H1 (cell line): ENCODE results near the gene PDZD8. TPM values are rescaled to one million over a fixed set of nuclear protein-coding genes. Genes with fewer than 3 reads are reported as not detected.

Experiments used
- CTCF ChIA-PET: fragments of 300-600 bp; sonication (Branson Sonifier 250); formaldehyde crosslinking; loops from one replicate; lab custom pipeline; 2021; ENCODE audit not compliant: partially characterized antibody; lab: Charles Lee
- POLR2A ChIA-PET: fragments of 300-600 bp; sonication (Branson Sonifier 250); formaldehyde crosslinking; loops from one replicate; lab custom pipeline; 2021; ENCODE audit warnings: inconsistent platforms; ENCODE audit not compliant: partially characterized antibody; lab: Charles Lee
- DNase-seq, 2 experiments: peaks; one replicate each; pipeline versions ENCODE4 v3.0.0 to v3.0.0-alpha.2; 2010 to 2022; ENCODE audit warnings: low spot score in 2 of 2, low read depth in 1 of 2, mixed read lengths in 1 of 2
- FAIRE-seq: peaks from 2 replicates; lab custom pipeline; 2011; peaks lifted over from hg19 to GRCh38; lab: Jason Lieb, UNC
- H2AFZ ChIP-seq: 2 replicates; pipeline ENCODE4 v1.8.1; 2012; ENCODE audit warnings: low read length, inconsistent platforms
- H2AK5ac ChIP-seq: 2 replicates; pipeline ENCODE4 v1.6.1; 2013; ENCODE audit warnings: low read depth, low read length
- H2BK120ac ChIP-seq: replicated peaks from 2 replicates; pipeline ENCODE3; 2013; ENCODE audit warnings: low read depth, low read length, inconsistent platforms
- H2BK12ac ChIP-seq: 2 replicates; pipeline ENCODE4 v1.6.1; 2013; ENCODE audit warnings: low read depth, low read length
- H2BK15ac ChIP-seq: 2 replicates; pipeline ENCODE4 v1.6.1; 2013; ENCODE audit warnings: low read length
- H2BK20ac ChIP-seq: 2 replicates; pipeline ENCODE4 v1.6.1; 2013; ENCODE audit warnings: low read length
- H2BK5ac ChIP-seq: 2 replicates; pipeline ENCODE4 v1.6.1; 2013; ENCODE audit warnings: low read depth, low read length
- H3K14ac ChIP-seq: 2 replicates; pipeline ENCODE4 v1.6.1; 2013; ENCODE audit warnings: inconsistent platforms; ENCODE audit not compliant: insufficient read length
- H3K18ac ChIP-seq: 2 replicates; pipeline ENCODE4 v1.6.1; 2013; ENCODE audit warnings: low read length; ENCODE audit errors: extremely low read depth
- H3K23ac ChIP-seq: 2 replicates; pipeline ENCODE4 v1.6.1; 2013; ENCODE audit warnings: inconsistent platforms; ENCODE audit not compliant: insufficient read length
- H3K23me2 ChIP-seq: 2 replicates; pipeline ENCODE4 v1.6.1; 2013; ENCODE audit warnings: low read depth, low read length
- H3K27ac ChIP-seq: 2 replicates; pipeline ENCODE4 v1.6.1; 2011; ENCODE audit warnings: low read depth, low read length, inconsistent platforms
- H3K27me3 ChIP-seq, 4 experiments: replicated peaks in 1 of 4; 1 replicate in 1 of 4; 2 replicates in 3 of 4; pipeline versions ENCODE4 v1.6.1 to v1.8.1; 2011 to 2013; ENCODE audit warnings: low read length in 3 of 4, mild to moderate bottlenecking in 3 of 4, inconsistent platforms in 2 of 4, mixed read lengths in 2 of 4, moderate library complexity in 1 of 4; ENCODE audit not compliant: control insufficient read depth in 3 of 4, insufficient read depth in 3 of 4; ENCODE audit errors: extremely low read depth in 1 of 4
- H3K36me3 ChIP-seq, 4 experiments: 2 replicates each; pipeline versions ENCODE4 v1.6.1 to v1.8.1; 2011 to 2013; ENCODE audit warnings: mild to moderate bottlenecking in 4 of 4, low read length in 3 of 4, moderate library complexity in 2 of 4, control low read depth in 1 of 4, inconsistent platforms in 1 of 4; ENCODE audit not compliant: insufficient read depth in 4 of 4, control insufficient read depth in 2 of 4
- H3K4ac ChIP-seq: replicated peaks from 2 replicates; pipeline ENCODE3; 2013; ENCODE audit warnings: low read length, low read depth, mixed read lengths, inconsistent platforms; ENCODE audit not compliant: insufficient read length
- H3K4me1 ChIP-seq, 4 experiments: replicated peaks in 1 of 4; 1 replicate in 1 of 4; 2 replicates in 3 of 4; pipeline versions ENCODE4 v1.6.1 to v1.8.1; 2011 to 2013; ENCODE audit warnings: low read length in 3 of 4, inconsistent platforms in 2 of 4, mixed read lengths in 1 of 4; ENCODE audit not compliant: insufficient read depth in 4 of 4, control insufficient read depth in 3 of 4
- H3K4me2 ChIP-seq, 2 experiments: 2 replicates each; pipeline versions ENCODE4 v1.6.1 to v1.8.1; 2011 to 2013; ENCODE audit warnings: low read depth in 2 of 2, low read length in 2 of 2, control low read depth in 1 of 2, inconsistent platforms in 1 of 2, mild to moderate bottlenecking in 1 of 2; ENCODE audit not compliant: insufficient read depth in 1 of 2
- H3K4me3 ChIP-seq, 4 experiments: fragments of 200-600, 300-600 bp in 1 of 4; sonication (generic), shearing (Covaris generic), sonication (Bioruptor Twin) in 1 of 4; 2 replicates each; pipeline versions ENCODE4 v1.5.1 to v1.8.1; 2011 to 2016; ENCODE audit warnings: low read length in 4 of 4, low read depth in 3 of 4, control low read depth in 2 of 4, inconsistent platforms in 2 of 4, mild to moderate bottlenecking in 2 of 4, mixed read lengths in 1 of 4, moderate library complexity in 1 of 4; ENCODE audit not compliant: insufficient read depth in 2 of 4; ENCODE audit errors: extremely low read depth in 1 of 4
- H3K56ac ChIP-seq: replicated peaks from 2 replicates; pipeline ENCODE3; 2013; ENCODE audit warnings: low read depth, mild to moderate bottlenecking, mixed read lengths, low read length, inconsistent platforms; ENCODE audit not compliant: insufficient read length
- H3K79me1 ChIP-seq: 2 replicates; pipeline ENCODE4 v1.6.1; 2013; ENCODE audit warnings: low read depth, low read length, control low read depth
- H3K79me2 ChIP-seq, 2 experiments: 2 replicates each; pipeline versions ENCODE4 v1.6.1 to v1.8.1; 2012 to 2013; ENCODE audit warnings: low read length in 2 of 2, mild to moderate bottlenecking in 2 of 2, inconsistent platforms in 1 of 2; ENCODE audit not compliant: insufficient read depth in 2 of 2, control insufficient read depth in 1 of 2
- H3K9ac ChIP-seq, 4 experiments: replicated peaks in 1 of 4; 1 replicate in 1 of 4; 2 replicates in 3 of 4; pipeline versions ENCODE4 v1.6.1 to v1.8.1; 2011 to 2013; ENCODE audit warnings: low read depth in 3 of 4, low read length in 3 of 4, control low read depth in 2 of 4, mild to moderate bottlenecking in 2 of 4, moderate library complexity in 2 of 4, inconsistent platforms in 1 of 4; ENCODE audit errors: extremely low read depth in 1 of 4
- H3K9me3 ChIP-seq, 2 experiments: 2 replicates each; pipeline versions ENCODE4 v1.6.1 to v1.8.1; 2012 to 2013; ENCODE audit warnings: mild to moderate bottlenecking in 2 of 2, moderate library complexity in 2 of 2, control low read depth in 1 of 2, inconsistent platforms in 1 of 2, low read depth in 1 of 2, low read length in 1 of 2, mixed read lengths in 1 of 2; ENCODE audit not compliant: insufficient read depth in 2 of 2
- H4K20me1 ChIP-seq, 2 experiments: replicated peaks in 1 of 2; 2 replicates each; pipeline versions ENCODE3 to v1.8.1; 2011 to 2013; ENCODE audit warnings: inconsistent platforms in 2 of 2, low read length in 2 of 2, mild to moderate bottlenecking in 1 of 2; ENCODE audit not compliant: insufficient read depth in 2 of 2, control insufficient read depth in 1 of 2
- H4K5ac ChIP-seq: 2 replicates; pipeline ENCODE4 v1.6.1; 2013; ENCODE audit warnings: low read length, low read depth, mixed read lengths, inconsistent platforms; ENCODE audit not compliant: insufficient read length
- H4K8ac ChIP-seq: 2 replicates; pipeline ENCODE4 v1.8.0; 2013; ENCODE audit warnings: mild to moderate bottlenecking, moderate library complexity, low read length, inconsistent platforms; ENCODE audit not compliant: insufficient read depth; ENCODE audit errors: extremely low read depth
- H4K91ac ChIP-seq: replicated peaks from 2 replicates; pipeline ENCODE3; 2013; ENCODE audit warnings: low read length, mixed read lengths, inconsistent platforms; ENCODE audit not compliant: insufficient read length
- HDAC2 ChIP-seq, 2 experiments: fragments of 300-600 bp in 1 of 2; sonication (generic) in 1 of 2; IDR thresholded peaks; 2 replicates each; pipeline ENCODE4 v1.6.1; 2011 to 2012; ENCODE audit warnings: low read depth in 2 of 2, low read length in 2 of 2, mild to moderate bottlenecking in 2 of 2, moderate library complexity in 2 of 2, borderline replicate concordance in 1 of 2, inconsistent platforms in 1 of 2
- RAD21 ChIP-seq, 2 experiments: IDR thresholded peaks in 1 of 2; conservative IDR thresholded peaks in 1 of 2; 2 replicates each; pipeline ENCODE4 v1.6.1; 2011; ENCODE audit warnings: low read depth in 2 of 2, low read length in 2 of 2, improper control_type of control experiment in 1 of 2, inconsistent platforms in 1 of 2, mild to moderate bottlenecking in 1 of 2, moderate library complexity in 1 of 2
- SUZ12 ChIP-seq: fragments of 200-600 bp; sonication (generic); IDR thresholded peaks from 2 replicates; pipeline ENCODE4 v1.6.1; 2012; ENCODE audit warnings: mild to moderate bottlenecking, inconsistent platforms, low read length, moderate library complexity, mixed read lengths
- TAF7 ChIP-seq: optimal IDR thresholded peaks from 2 replicates; pipeline ENCODE3; 2011; ENCODE audit warnings: low read depth, mild to moderate bottlenecking, inconsistent platforms, low read length, moderate library complexity, borderline replicate concordance
- TCF12 ChIP-seq: IDR thresholded peaks from 2 replicates; pipeline ENCODE4 v1.6.1; 2011; ENCODE audit warnings: low read depth, mild to moderate bottlenecking, low read length
- WGBS, 2 experiments: shearing (Covaris generic) in 1 of 2; methylation state at CpG; one replicate each; pipeline versions ENCODE4 v1.1.6 to v1.1.7; 2013 to 2015; ENCODE audit warnings: low lambda C conversion rate in 2 of 2, mixed read lengths in 2 of 2, inconsistent platforms in 1 of 2, low coverage in 1 of 2, missing lambda C conversion rate in 1 of 2; ENCODE audit not compliant: insufficient replicate concordance in 2 of 2, insufficient coverage in 1 of 2, insufficient read length in 1 of 2; ENCODE audit errors: extremely low coverage in 1 of 2, missing lambda C conversion rate in 1 of 2; 5-methylcytosine and 5-hydroxymethylcytosine counted together
- polyA plus RNA-seq, 7 experiments: library from polyadenylated mRNA; depleted of rRNA in 3 of 7; stranded (reverse) in 5 of 7; unstranded in 2 of 7; fragments of >200 nt in 5 of 7; fragments of 200-250 nt in 2 of 7; gene quantifications; 1 replicate in 5 of 7; 2 replicates in 1 of 7; 4 replicates in 1 of 7; pipeline versions ENCODE4 v1.2.1 to v1.2.3, GENCODE V29; 2011 to 2013; ENCODE audit warnings: missing spikeins in 2 of 7, mixed read lengths in 2 of 7
- total RNA-seq: library from RNA; stranded (reverse); fragmentation: NEBNext Ultra II Directional; extraction: Animal tissue kit (Norgen Biotek cat#: 25700); gene quantifications from 2 replicates; pipeline ENCODE4 v1.2.1, GENCODE V29; 2021

The PDZD8 gene
- total and polyA plus RNA-seq, 2 of the 8 experiments (the other 6 are each of a cell fraction or from before 2014, with no cell fraction given) = 10.9 to 50.1 TPM

DNA sequence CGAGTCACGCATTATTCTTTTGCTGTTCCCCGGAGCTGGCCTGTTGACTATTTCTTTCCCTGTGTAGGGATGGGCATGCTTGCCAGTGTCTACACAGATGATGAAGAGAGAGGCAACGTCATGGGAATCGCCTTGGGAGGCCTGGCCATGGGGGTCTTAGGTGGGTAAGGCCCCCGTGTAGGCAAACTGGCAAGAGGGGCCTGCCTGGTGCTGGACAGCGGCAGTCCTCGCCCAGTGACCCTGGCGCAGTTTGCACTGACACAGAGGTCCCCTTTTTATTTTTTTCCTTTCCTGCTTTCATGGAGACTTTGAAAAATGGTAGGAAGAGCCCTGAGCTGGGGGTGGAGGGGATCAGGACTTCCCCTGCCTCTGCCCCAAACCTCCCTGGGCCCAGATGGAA is 120.9 kb downstream of the PDZD8 start:
- Histone ChIP-seq H2BK120ac (no peak overlapping the region), H4K5ac (no peak overlapping the region), H2BK12ac (no peak overlapping the region), H4K8ac (no peak overlapping the region), H3K9ac (no peak overlapping the region), H3K14ac (no peak overlapping the region), H3K4me2 (no peak overlapping the region), H2AFZ (no peak overlapping the region), H3K27me3 (no peaks in the 10 kb centered on the region), H3K36me3 (no peaks in the 10 kb centered on the region), H3K23me2 (no peaks in the 10 kb centered on the region), H2BK15ac (no peak overlapping the region), H2BK20ac (no peak overlapping the region), H2AK5ac (no peak overlapping the region), H3K9me3 (no peaks in the 10 kb centered on the region), H3K18ac (no peak overlapping the region), H3K4me3 (no peak overlapping the region), H3K79me1 (no peaks in the 10 kb centered on the region), H4K91ac (no peak overlapping the region), H3K4me1 (peaks cover 0 to 10% (median 2%) of the 10 kb centered on the region in 4 experiments; a peak in 4 of 7 replicates), H3K27ac (no peak overlapping the region), H3K23ac (no peak overlapping the region), H3K79me2 (no peaks in the 10 kb centered on the region), H4K20me1 (no peaks in the 10 kb centered on the region), H3K56ac (no peak overlapping the region), H3K4ac (no peak overlapping the region), H2BK5ac (no peak overlapping the region)
- ChIA-PET POLR2A (no interaction called here), CTCF (interaction anchor here (0.5 to 1.3 kb wide), 3 partner anchors 28 to 64 kb away, joined by 3 to 4 read pairs (median 3); no protein-coding TSS in a partner anchor)
- FAIRE-seq (no peak), DNase-seq (no peak)
- 71% methylated on average over 8 of the region's 9 CpGs; no CpG with 5 or more reads in 1 of the 2 experiments for WGBS, 2 experiments
- TF ChIP-seq SUZ12 (no peak), HDAC2 (IDR thresholded peaks at IDR 0.05; ENCODE audit: borderline replicate concordance in 1 of 2, low read depth in 2 of 2, low read length in 2 of 2) (no peak), RAD21 (IDR thresholded peaks at IDR 0.05 in 1 of 2, conservative IDR thresholded peaks at IDR 0.05 in 1 of 2; ENCODE audit: low read depth in 2 of 2, low read length in 2 of 2) (no peak), TAF7 (no peak), TCF12 (no peak)
